Choroid plexus epithelial cell (primary cell): ENCODE measurements around the gene PIEZO1.
A peak's percentile ranks its signal among the peaks of the same experiment; 100 is the strongest.

Experiments used
- DNase-seq: peaks from one replicate; pipeline ENCODE4 v3.0.0-alpha.2; 2010; ENCODE audit warnings: low read depth
- H3K4me3 ChIP-seq: 2 replicates; pipeline ENCODE4 v1.5.1; 2011; ENCODE audit warnings: low read depth, mild to moderate bottlenecking, control low read depth, low read length, moderate library complexity
- TF ChIP-seq, protein P1 (sequence below): conservative IDR thresholded peaks from 2 replicates; pipeline ENCODE4 v1.5.1; 2011; ENCODE audit warnings: low read depth, mild to moderate bottlenecking, control low read depth, inconsistent platforms, low read length, moderate library complexity

Gene PIEZO1

DNA sequence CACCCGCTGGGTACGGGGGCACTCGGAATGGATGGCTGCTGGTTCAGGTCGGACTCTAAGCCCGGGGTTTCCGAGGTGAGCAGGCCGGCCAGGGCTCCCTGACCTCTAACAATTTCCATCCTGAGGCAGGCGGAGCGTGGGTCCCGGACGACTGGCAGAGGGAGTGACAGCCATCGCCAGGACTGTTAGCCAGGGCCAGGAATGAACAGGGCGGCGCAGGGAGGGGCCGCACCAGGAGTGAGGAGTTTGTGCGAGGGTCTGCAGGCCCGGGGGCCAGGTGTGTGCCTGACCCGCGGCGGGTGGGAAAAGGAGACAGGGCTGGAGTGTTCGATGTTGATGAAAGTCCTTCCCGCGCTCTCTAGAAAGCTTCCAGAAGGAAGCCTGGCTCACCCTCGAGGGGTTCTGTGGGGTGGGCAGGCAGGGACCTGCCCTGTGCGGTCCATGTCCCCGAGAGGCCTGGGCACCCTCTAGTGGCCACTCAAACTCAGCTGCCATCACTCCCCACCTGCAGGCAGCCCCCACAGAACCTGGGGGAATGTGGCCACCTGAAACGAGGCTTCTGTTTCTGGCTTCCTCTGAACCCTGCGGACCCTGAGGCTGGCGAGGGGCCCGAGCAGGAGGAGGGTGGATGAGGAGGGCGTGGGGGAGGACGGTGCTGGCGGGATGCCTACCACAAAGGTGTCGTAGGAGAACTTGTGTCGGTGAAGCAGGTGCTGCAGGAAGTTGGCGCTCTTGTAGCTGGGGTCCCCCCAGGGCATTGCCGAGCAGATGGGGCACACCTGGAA is 87.0 kb downstream of the PIEZO1 start:
- H3K4me3 ChIP-seq = no peak overlapping the region
- DNase-seq = no peak
- TF ChIP-seq, protein P1, sequence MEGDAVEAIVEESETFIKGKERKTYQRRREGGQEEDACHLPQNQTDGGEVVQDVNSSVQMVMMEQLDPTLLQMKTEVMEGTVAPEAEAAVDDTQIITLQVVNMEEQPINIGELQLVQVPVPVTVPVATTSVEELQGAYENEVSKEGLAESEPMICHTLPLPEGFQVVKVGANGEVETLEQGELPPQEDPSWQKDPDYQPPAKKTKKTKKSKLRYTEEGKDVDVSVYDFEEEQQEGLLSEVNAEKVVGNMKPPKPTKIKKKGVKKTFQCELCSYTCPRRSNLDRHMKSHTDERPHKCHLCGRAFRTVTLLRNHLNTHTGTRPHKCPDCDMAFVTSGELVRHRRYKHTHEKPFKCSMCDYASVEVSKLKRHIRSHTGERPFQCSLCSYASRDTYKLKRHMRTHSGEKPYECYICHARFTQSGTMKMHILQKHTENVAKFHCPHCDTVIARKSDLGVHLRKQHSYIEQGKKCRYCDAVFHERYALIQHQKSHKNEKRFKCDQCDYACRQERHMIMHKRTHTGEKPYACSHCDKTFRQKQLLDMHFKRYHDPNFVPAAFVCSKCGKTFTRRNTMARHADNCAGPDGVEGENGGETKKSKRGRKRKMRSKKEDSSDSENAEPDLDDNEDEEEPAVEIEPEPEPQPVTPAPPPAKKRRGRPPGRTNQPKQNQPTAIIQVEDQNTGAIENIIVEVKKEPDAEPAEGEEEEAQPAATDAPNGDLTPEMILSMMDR = peak; percentile 44

DNA sequence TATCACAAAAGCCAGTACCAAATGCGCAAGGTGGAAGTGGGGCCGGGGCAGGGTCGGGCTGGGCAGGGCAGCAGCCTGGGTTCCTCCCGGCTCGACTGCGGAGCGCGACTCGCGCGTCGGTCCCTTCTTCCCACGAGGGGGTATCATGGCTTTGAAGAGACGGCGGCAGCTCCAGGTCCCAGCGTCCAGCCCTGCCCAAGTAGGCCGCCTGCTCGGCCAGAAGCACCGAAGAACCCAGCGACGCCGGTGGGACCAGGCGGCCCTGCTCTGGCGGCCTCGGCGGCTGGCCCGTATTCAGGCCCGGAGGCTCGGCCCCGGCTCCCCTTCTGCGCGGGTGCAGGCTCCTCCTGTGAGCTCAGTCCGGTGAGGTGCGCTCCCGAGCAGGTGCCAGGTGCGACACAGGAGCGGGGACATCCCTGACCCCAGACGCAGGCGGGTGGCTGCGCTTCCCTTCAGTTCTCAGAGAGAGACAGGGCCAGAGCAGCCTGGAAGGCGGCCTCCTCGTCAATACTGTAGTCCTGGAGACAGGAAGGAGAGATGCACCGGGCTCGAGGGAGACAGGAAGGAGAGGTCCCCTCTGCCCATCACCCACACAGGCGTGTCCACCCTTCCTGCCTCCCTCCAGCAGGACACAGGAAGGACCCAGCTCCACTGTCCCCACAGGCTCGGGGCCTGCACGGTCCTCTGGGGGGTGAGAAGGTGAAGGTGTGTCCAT is 87.7 kb downstream of the PIEZO1 start:
- H3K4me3 ChIP-seq = no peak overlapping the region
- DNase-seq = no peak
- TF ChIP-seq, protein P1 = no peak

DNA sequence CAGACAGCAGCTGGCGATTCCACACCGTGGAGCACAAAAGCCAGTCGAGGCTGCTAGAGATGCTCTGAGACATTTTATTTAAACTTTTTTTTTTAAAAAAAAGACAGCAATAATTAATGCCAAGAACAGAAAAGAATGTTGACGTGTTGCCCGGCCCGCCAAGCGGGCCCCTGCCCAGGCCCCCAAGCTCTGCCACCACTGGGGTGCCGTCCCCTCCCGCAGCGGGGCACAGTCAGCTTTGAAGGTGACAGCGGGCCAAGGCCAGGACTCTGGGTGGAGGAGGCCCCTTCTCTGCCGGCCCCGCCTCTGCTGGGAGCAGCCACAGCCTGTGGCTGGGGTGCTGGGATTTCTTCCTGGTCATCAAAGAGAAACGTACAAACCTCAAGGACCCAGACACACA is 88.6 kb downstream of the PIEZO1 start:
- no peak for DNase-seq
- TF ChIP-seq, protein P1 = no peak
- H3K4me3 ChIP-seq = no peak overlapping the region

DNA sequence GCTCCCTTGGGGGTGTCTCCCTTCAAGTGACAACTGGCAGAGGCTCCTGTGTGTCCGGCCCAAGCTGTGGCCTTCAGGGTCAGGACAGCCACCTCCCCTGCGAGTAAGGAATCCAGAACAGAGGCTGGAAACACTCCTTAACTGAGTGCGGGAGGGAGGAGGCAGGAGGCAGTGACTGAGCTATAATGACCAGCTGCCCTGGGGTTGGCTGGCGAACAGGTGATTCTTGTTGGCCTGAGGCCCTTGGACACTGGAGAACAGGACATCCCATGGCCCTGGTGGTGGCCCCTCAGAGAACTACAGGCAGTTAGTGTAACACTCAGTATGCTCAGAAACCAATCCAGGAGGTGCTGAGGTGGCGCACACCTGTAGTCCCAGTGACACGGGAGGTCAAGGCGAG is 89.3 kb downstream of the PIEZO1 start:
- TF ChIP-seq, protein P1 = no peak
- H3K4me3 ChIP-seq = no peak overlapping the region
- DNase-seq = no peak

- DNase-seq = no peak
- H3K4me3 ChIP-seq = no peak overlapping the region
- TF ChIP-seq, protein P1 = no peak
Observed at GRCh38 chr16:88695218-88695617, 89.8 kb downstream of the PIEZO1 start.

GRCh38 chr16:88694221-88695087 is 90.6 kb downstream of the PIEZO1 start:
- DNase-seq = no peak
- H3K4me3 ChIP-seq = no peak overlapping the region
- TF ChIP-seq, protein P1 = no peak
